ENCODE results near the gene PPFIA4. TPM values are rescaled to one million over a fixed set of nuclear protein-coding genes. Genes with fewer than 3 reads are reported as not detected.

The PPFIA4 gene
- total RNA-seq, 1 donor from 2014 or later: 22.2 TPM

DNA sequence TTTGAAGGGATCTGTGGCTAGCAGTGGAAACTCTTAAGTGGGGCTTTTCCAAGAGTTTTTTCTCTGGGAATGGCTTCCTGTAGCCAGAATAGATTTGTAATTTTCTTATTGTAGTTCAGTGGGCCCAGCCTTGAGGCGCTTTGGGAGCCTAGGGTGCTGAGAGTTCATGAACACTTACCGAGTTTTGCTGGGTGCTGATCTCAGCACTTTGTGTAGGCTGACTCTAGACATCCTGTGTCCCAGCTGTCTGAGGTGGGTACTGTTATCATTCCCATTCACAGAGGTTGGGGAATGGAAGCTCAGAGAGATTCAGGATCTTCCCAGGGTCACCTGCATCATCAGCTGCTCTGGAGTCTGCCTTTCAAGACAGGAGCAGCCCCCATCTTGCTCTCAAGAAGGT, 7.0 kb downstream of the PPFIA4 start:
- no peak for TF ChIP-seq CTCF (IDR thresholded peaks at IDR 0.05)
- Histone ChIP-seq H3K4me3 (no peak overlapping the region), H3K9me3 (no peaks in the 10 kb centered on the region), H3K36me3 (no peaks in the 10 kb centered on the region), H3K27ac (no peak overlapping the region), H3K27me3 (no peaks in the 10 kb centered on the region), H3K4me1 (peaks cover 8 to 27% of the 10 kb centered on the region in 2 donors)
- no peak for DNase-seq (ENCODE audit: low spot score in 2 of 2)
- intact Hi-C loops (cut with DNase I): no loop called here

- Histone ChIP-seq H3K36me3 (no peaks in the 10 kb centered on the region), H3K27me3 (no peaks in the 10 kb centered on the region), H3K27ac (no peak overlapping the region), H3K9me3 (no peaks in the 10 kb centered on the region), H3K4me1 (peaks cover 14 to 27% of the 10 kb centered on the region in 2 donors), H3K4me3 (no peak overlapping the region)
- intact Hi-C loops (cut with DNase I): no loop called here
- DNase-seq (ENCODE audit: low spot score in 2 of 2): peak in 1 of 2 donors; percentile 31
- TF ChIP-seq CTCF (IDR thresholded peaks at IDR 0.05): no peak
Observed at GRCh38 chr1:203033917-203034316, 7.6 kb downstream of the PPFIA4 start.

- no peak overlapping the region for H3K4me3 ChIP-seq
- peak in 1 of 2 donors; percentile 50 for DNase-seq (ENCODE audit: low spot score in 2 of 2)
- H3K27me3 ChIP-seq: no peaks in the 10 kb centered on the region
- no peaks in the 10 kb centered on the region for H3K9me3 ChIP-seq
- no peak overlapping the region for H3K27ac ChIP-seq
- intact Hi-C loops (cut with DNase I): no loop called here
- peaks cover 16 to 24% of the 10 kb centered on the region in 2 donors for H3K4me1 ChIP-seq
- H3K36me3 ChIP-seq: no peaks in the 10 kb centered on the region
- TF ChIP-seq CTCF (IDR thresholded peaks at IDR 0.05): no peak
Observed at GRCh38 chr1:203034422-203035110, 8.3 kb downstream of the PPFIA4 start.

- no peaks in the 10 kb centered on the region for H3K36me3 ChIP-seq
- no peaks in the 10 kb centered on the region for H3K27me3 ChIP-seq
- H3K4me1 ChIP-seq: peaks cover 16 to 23% of the 10 kb centered on the region in 2 donors
- H3K4me3 ChIP-seq: no peak overlapping the region
- H3K9me3 ChIP-seq: no peaks in the 10 kb centered on the region
- TF ChIP-seq CTCF (IDR thresholded peaks at IDR 0.05): no peak
- intact Hi-C loops (cut with DNase I): no loop called here
- DNase-seq (ENCODE audit: low spot score in 2 of 2): peak in 1 of 2 donors; percentile 44
- no peak overlapping the region for H3K27ac ChIP-seq
Observed at GRCh38 chr1:203035111-203036000, 9.1 kb downstream of the PPFIA4 start.

- no peaks in the 10 kb centered on the region for H3K36me3 ChIP-seq
- no peaks in the 10 kb centered on the region for H3K9me3 ChIP-seq
- no peaks in the 10 kb centered on the region for H3K27me3 ChIP-seq
- peak overlapping the region; percentile 87 to 92 for H3K27ac ChIP-seq
- intact Hi-C loops (cut with DNase I): no loop called here
- no peak overlapping the region for H3K4me3 ChIP-seq
- DNase-seq (ENCODE audit: low spot score in 2 of 2): no peak
- no peak for TF ChIP-seq CTCF (IDR thresholded peaks at IDR 0.05)
- peaks cover 16 to 23% of the 10 kb centered on the region in 2 donors for H3K4me1 ChIP-seq
Observed at GRCh38 chr1:203036135-203036534, 9.8 kb downstream of the PPFIA4 start.
